Fibroblast of peridontal ligament (primary cell): ENCODE data around the gene PSMD12.
"Not testable (repeated sequence)": the region's sequence is repeated elsewhere in the genome, so short reads cannot be mapped to it uniquely, and the experiment has no call there.

Source experiments
- DNase-seq: peaks from one replicate; pipeline ENCODE4 v3.0.0-alpha.2; 2010; ENCODE audit errors: extremely low read depth

Gene PSMD12

DNA sequence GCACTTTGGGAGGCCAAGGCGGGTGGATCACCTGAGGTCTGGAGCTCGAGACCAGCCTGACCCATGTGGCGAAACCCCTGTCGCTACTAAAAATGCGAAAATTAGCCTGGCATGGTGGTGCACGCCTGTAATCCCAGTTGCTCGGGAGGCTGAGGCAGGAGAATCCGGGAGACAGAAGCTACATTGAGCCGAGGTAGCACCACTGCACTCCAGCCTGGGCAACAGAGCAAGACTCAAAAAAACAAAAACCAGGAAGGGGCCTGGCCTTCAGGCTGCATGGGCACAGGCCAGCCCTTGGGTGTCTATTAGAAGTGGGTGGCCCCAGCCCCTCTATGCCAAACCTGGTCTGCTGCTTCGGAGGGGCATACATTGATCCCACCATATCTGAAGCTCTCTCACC lies 56.0 kb downstream of the PSMD12 start:
- DNase-seq: no peak

GRCh38 chr17:67305446-67306235 lies 60.7 kb downstream of the PSMD12 start:
- DNase-seq: not testable (repeated sequence)

DNA sequence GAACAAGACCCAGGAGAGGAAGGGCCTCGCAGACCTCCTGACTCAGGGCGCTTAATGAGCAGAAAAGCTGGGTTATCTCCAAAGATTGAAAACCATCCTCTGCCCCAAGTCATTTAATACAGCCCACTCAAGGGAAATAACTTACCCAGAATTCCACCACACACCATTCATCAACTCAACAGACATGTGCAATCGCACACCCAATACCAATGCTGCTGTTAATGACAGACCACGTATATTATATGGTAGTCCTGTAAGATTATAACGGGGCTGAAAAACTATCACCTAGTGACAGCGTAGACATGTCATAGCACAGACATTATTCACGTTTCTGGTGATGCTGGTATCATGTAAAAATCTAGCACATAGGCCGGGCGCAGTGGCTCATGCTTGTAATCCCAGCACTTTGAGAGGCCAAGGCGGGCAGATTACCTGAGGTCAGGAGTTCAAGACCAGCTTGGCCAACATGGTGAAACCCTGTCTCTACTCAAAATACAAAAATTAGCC lies 68.9 kb downstream of the PSMD12 start:
- no peak for DNase-seq

DNA sequence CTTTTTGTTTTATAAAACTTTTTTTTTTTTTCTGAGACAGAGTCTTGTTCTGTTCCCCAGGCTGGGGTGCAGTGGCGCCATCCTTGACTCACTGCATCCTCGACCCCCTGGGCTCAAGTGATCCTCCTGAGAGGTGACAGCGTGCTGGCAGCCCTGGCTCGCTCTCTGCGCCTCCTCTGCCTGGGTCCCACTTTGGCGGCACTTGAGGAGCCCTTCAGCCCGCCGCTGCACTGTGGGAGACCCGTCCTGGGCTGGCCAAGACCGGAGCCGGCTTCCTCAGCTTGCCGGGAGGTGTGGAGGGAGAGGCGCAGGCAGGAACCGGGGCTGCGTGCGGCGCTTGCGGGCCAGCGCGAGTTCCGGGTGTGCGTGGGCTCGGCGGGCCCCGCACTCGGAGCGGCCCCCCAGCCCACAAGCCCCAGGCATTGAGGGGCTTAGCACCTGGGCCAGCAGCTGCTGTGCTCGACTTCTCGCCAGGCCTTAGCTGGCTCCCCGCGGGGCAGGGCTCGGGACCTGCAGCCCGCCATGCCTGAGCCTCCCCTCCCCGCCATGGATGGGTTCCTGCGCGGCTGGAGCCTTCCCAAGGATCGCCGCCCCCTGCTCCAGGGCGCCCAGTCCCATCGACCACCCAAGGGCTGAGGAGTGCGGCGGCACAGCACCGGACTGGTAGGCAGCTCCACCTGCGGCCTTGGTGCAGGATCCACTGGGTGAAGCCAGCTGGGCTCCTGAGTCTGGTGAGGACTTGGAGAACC lies 71.8 kb downstream of the PSMD12 start:
- DNase-seq: no peak

DNA sequence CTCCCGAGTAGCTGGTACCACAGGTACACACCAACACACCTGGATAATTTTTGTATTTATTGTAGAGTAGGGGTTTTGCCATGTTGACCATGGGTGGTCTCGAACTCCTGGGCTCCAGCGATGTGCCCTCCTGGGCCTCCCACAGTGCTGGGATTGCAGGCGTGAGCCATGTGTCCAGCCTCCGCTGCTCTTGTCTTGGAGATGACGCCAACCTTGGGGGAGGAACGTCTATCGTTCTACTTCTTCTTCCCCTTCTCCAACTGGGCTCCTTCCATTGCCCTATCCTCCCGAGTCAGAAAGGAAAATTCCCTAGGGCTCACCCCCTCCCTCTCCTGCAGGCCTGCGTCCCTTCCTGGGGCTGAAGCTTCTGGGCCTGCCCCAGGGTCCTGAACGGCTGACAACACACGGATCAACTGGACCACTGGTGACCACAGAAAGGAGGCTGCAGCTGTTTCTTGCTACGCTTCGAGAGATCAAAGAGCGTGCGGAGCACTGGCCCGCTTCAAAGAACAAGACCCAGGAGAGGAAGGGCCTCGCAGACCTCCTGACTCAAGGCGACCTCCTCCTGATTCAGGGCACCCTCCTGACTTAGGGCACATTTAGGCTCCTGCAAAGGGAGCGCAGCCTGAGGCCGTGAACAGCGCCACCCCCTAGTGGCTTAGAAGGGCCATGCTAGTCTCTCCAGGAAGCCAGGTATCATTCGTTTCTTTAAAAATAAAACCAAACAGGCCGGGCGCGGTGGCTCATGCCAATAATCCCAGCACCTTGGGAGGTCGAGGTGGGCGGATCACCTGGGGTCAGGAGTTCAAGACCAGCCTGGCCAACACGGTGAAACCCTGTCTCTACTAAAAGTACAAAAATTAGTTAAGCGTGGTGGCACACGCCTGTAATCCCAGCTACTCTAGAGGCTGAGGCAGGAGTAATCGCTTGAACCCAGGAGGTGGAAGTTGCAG lies 72.8 kb downstream of the PSMD12 start:
- peak; percentile 30 for DNase-seq

- DNase-seq: no peak
These were observed 75.6 kb downstream of the PSMD12 start for GRCh38 chr17:67290711-67291291.

- DNase-seq: no peak
These were observed 76.1 kb downstream of the PSMD12 start for GRCh38 chr17:67290244-67290643.

DNA sequence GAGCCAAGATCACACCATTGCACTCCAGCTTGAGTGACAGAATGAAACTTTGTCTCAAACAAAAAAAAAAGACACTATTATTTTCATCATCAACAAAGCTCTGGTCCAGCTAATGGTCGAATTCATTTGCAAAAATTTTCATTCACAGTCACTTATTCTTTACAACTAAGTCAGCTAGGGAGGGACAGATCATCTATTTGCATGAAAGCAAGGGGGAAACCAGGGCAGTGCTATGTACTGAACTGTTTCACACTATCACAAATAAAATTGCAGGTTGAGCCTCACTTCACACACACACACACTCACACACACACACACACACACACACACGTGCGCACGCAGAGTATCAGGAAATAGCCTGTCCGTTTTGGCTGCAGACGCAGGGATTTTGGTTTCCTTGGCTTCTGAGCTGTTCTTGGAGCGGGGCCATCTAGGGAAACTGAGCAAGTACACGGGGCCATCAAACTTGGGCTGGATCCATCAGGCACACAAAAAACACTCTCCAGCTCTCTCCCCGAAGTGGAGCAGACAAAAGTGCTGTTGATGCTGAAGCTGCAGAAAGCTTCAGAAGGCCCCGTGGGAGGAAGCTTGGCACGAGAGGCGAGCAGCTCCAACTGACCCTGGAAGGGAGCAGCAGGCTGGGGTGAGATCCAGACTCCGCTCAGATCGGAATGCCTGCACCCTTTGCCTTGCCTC lies 77.0 kb downstream of the PSMD12 start:
- peak; percentile 84 for DNase-seq
